Stimulated activated naive CD8-positive, alpha-beta T cell treated with anti-CD3 and anti-CD28 coated beads, Interleukin-15, Interleukin-2, amounts not matched to agents 100 U/mL and 50 U/mL, for 24 hours (primary cell): ENCODE data around the gene CMYA5.
"Not testable (repeated sequence)": the region's sequence is repeated elsewhere in the genome, so short reads cannot be mapped to it uniquely, and the experiment has no call there.

Source experiments
- ATAC-seq: fragments of 150-1000 bp; cut with Tn5 transposase; one replicate; pipeline ENCODE4 v1.10.0; 2021
- DNase-seq: peaks from one replicate; pipeline ENCODE4 v3.0.0; 2021

Gene CMYA5

GRCh38 chr5:79746642-79747569 is 57.3 kb downstream of the CMYA5 start:
- no peak for ATAC-seq

GRCh38 chr5:79750611-79751510 is 61.2 kb downstream of the CMYA5 start:
- DNase-seq, result no peak
- ATAC-seq, result no peak

More at GRCh38 chr5:79746642-79747569, 57.3 kb downstream of the CMYA5 start:
- no peak for DNase-seq

GRCh38 chr5:79753092-79753491 is 63.5 kb downstream of the CMYA5 start:
- no peak for DNase-seq
- ATAC-seq, result no peak

GRCh38 chr5:79753877-79754645 is 64.4 kb downstream of the CMYA5 start:
- DNase-seq (no peak), ATAC-seq (no peak)

- DNase-seq, result no peak
- no peak for ATAC-seq
These were observed 65.4 kb downstream of the CMYA5 start for GRCh38 chr5:79754865-79755555.

- no peak for ATAC-seq
- no peak for DNase-seq
These were observed 66.4 kb downstream of the CMYA5 start for GRCh38 chr5:79756076-79756475.

- DNase-seq, result no peak
- ATAC-seq, result no peak
These were observed 69.8 kb downstream of the CMYA5 start for GRCh38 chr5:79759436-79759835.

GRCh38 chr5:79759848-79760247 is 70.2 kb downstream of the CMYA5 start:
- DNase-seq (no peak), ATAC-seq (no peak)

GRCh38 chr5:79762929-79763328 is 73.3 kb downstream of the CMYA5 start:
- ATAC-seq, result no peak
- DNase-seq, result no peak

- ATAC-seq, DNase-seq: not testable (repeated sequence)
These were observed 74.5 kb downstream of the CMYA5 start for GRCh38 chr5:79764147-79764546.

GRCh38 chr5:79771387-79771786 is 81.8 kb downstream of the CMYA5 start:
- DNase-seq (no peak), ATAC-seq (no peak)

GRCh38 chr5:79772651-79773050 is 83.0 kb downstream of the CMYA5 start:
- no peak for DNase-seq
- ATAC-seq, result no peak

GRCh38 chr5:79773612-79774011 is 84.0 kb downstream of the CMYA5 start:
- ATAC-seq, result peak; percentile 32
- DNase-seq, result no peak

GRCh38 chr5:79774171-79774854 is 84.7 kb downstream of the CMYA5 start:
- DNase-seq (peak; percentile 10), ATAC-seq (peak; percentile 52)

GRCh38 chr5:79774855-79775237 is 85.2 kb downstream of the CMYA5 start:
- DNase-seq (no peak), ATAC-seq (no peak)

- DNase-seq, result not testable (repeated sequence)
These were observed 95.1 kb downstream of the CMYA5 start for GRCh38 chr5:79784741-79785140.

GRCh38 chr5:79785983-79786382 is 96.3 kb downstream of the CMYA5 start:
- DNase-seq (no peak), ATAC-seq (no peak)

More at GRCh38 chr5:79784741-79785140, 95.1 kb downstream of the CMYA5 start:
- not testable (repeated sequence) for ATAC-seq

- DNase-seq, result no peak
- no peak for ATAC-seq
These were observed 97.8 kb downstream of the CMYA5 start for GRCh38 chr5:79787448-79787847.

GRCh38 chr5:79791843-79792242 is 102.2 kb downstream of the CMYA5 start:
- DNase-seq, result no peak
- ATAC-seq, result no peak

- DNase-seq (no peak), ATAC-seq (no peak)
These were observed 102.8 kb downstream of the CMYA5 start for GRCh38 chr5:79792463-79792862.

- no peak for DNase-seq
- no peak for ATAC-seq
These were observed 103.7 kb downstream of the CMYA5 start for GRCh38 chr5:79793304-79793703.
